Lower leg skin (tissue), 4 donors: ENCODE results near the gene ZNF526. TPM values are rescaled to one million over a fixed set of nuclear protein-coding genes. Genes with fewer than 3 reads are reported as not detected.

Source experiments
- DNase-seq, 2 donors: peaks; one replicate each; pipeline ENCODE4 v3.0.0-alpha.2; 2019; ENCODE audit warnings: low spot score in 2 of 2
- H3K4me3 ChIP-seq: fragments of 200-600 bp; sonication (generic); 2 replicates; pipeline ENCODE4 v1.5.1; 2017; ENCODE audit warnings: mild to moderate bottlenecking, low read depth; ENCODE audit not compliant: poor library complexity, severe bottlenecking
- CTCF ChIP-seq, 3 donors: fragments of 450-650 bp; IDR thresholded peaks; one replicate each; pipeline ENCODE4 v1.5.1; 2016; ENCODE audit warnings: antibody characterized with exemption in 3 of 3, mild to moderate bottlenecking in 3 of 3, moderate library complexity in 2 of 3
- POLR2A ChIP-seq, 2 donors: fragments of 450-650 bp; IDR thresholded peaks; one replicate each; pipeline ENCODE4 v1.6.1; 2016 to 2017; ENCODE audit warnings: antibody characterized with exemption in 2 of 2, mild to moderate bottlenecking in 1 of 2, moderate library complexity in 1 of 2
- WGBS, 2 donors: methylation state at CpG; one replicate each; pipeline ENCODE4 v1.1.5; 2018; 5-methylcytosine and 5-hydroxymethylcytosine counted together
- intact Hi-C: fragments of 100-400 bp; cut with DNase I; formaldehyde crosslinking; loops from one replicate; pipeline ENCODE4 v1.15.0; 2023; ENCODE audit warnings: low total_unique reads
- total RNA-seq, 4 donors: library from RNA; depleted of rRNA; stranded (reverse); fragments of >200 nt; gene quantifications; one replicate each; pipeline ENCODE4 v1.1.0, GENCODE V29; 2016

The ZNF526 gene
- total RNA-seq, 4 donors from 2014 or later: 6.9 to 10.7 (median 8.6) TPM

DNA sequence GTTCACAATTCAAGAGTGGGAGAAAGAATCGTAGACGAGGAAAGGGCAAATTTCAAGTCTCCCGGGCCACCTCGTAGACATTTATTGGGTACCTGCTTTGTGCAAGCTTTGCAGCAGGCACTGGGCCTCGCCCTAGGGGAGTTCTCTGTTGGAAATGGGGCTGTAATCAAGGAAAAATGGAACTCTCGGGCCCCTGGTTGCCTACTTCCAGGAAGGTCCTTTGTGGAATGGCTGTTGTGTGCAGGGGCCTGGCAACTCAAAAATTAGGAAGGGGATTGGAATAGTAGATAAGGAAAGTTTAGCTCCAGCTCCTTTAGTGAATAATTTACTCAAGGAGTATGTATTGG lies 612 bp downstream of the ZNF526 start:
- peak overlapping the region; percentile 52 for H3K4me3 ChIP-seq
- WGBS, 2 donors: 0 to 2% methylated on average over 6 of the region's 6 CpGs
- TF ChIP-seq CTCF (IDR thresholded peaks at IDR 0.05): no peak
- TF ChIP-seq POLR2A (IDR thresholded peaks at IDR 0.05): no peak
- DNase-seq: no peak
- intact Hi-C loops: no loop called here

DNA sequence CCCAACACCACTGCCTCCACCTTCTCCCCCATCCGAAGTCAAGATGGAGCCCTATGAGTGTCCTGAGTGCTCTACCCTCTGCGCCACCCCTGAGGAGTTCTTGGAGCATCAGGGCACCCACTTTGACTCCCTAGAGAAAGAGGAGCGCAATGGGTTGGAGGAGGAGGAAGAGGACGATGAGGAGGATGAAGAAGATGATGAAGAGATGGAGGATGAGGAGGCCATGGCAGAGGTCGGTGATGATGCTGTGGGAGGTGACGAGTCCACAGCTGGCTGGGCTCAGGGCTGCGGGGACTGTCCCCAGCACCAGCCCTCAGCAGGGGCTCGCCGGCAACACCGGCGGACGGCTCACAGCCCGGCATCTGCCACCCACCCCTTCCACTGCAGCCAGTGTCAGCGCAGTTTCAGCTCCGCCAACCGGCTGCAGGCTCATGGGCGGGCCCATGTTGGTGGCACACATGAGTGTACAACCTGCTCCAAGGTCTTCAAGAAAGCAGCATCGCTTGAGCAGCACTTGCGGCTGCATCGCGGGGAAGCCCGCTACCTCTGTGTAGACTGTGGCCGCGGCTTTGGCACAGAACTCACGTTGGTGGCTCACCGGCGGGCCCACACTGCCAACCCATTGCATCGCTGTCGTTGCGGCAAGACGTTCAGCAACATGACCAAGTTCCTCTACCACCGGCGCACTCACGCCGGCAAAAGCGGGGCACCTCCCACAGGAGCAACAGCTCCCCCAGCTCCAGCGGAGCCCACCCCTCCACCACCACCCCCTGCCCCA lies 5.0 kb downstream of the ZNF526 start:
- H3K4me3 ChIP-seq: no peak overlapping the region
- DNase-seq: no peak
- no peak for TF ChIP-seq CTCF (IDR thresholded peaks at IDR 0.05)
- no peak for TF ChIP-seq POLR2A (IDR thresholded peaks at IDR 0.05)
- WGBS, 2 donors: 93 to 94% methylated on average over 35 to 37 of the region's 37 CpGs
- intact Hi-C loops: no loop called here

DNA sequence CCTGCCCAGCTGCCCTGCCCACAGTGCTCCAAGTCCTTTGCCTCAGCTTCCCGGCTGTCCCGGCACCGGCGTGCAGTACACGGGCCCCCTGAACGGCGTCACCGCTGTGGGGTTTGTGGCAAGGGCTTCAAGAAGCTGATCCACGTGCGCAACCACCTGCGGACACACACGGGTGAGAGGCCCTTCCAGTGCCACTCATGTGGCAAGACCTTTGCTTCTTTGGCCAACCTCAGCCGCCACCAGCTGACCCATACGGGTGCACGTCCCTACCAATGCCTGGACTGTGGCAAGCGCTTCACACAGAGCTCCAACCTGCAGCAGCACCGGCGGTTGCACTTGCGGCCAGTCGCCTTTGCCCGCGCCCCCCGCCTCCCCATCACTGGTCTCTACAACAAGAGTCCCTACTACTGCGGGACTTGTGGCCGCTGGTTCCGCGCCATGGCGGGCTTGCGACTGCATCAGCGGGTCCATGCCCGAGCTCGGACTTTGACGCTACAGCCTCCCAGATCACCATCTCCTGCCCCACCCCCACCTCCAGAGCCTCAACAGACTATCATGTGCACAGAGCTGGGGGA lies 5.7 kb downstream of the ZNF526 start:
- intact Hi-C loops: no loop called here
- TF ChIP-seq POLR2A (IDR thresholded peaks at IDR 0.05): no peak
- TF ChIP-seq CTCF (IDR thresholded peaks at IDR 0.05): no peak
- H3K4me3 ChIP-seq: no peak overlapping the region
- DNase-seq: no peak
- WGBS, 2 donors: 94 to 96% methylated on average over 31 to 33 of the region's 33 CpGs

DNA sequence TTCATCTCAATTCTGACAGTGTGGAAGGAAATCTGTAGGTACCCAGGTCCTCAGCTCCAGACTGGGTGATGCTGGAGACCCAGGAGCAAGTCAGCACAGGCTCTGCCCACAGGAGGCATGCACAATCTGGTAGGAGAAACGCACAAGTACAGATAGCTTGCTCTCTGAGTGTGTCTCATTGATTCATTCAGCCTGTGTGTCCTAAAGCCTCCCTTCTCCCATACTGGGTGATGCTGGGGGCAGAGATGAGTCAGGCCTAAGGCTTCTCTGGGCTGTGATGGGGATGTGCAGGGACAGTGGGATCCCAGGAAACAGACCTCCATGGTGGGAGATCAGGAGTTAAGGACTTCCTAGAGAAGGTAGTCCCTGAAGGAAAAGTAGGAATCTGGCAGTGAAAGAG lies 6.8 kb downstream of the ZNF526 start:
- 63 to 71% methylated on average over 1 of the region's 1 CpG for WGBS, 2 donors
- DNase-seq: no peak
- intact Hi-C loops: no loop called here

DNA sequence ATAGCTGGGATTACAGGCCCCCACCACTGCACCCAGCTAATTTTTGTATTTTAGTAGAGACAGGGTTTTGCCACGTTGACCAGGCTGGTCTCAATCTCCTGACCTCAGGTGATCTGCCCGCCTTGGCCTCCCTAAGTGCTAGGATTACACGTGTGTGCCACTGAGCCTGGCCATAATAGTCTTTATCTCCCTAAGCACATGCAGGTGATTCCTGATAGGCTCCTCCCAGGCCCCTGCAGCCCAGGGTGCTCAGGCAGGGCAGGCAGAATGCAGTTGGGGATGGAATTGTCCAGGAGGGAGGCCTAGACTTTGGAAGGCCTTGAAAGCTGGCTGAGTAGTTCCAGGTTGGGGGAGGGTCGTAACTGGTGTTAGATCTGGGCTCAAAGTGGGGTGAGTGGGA lies 8.5 kb downstream of the ZNF526 start:
- DNase-seq: no peak
- TF ChIP-seq POLR2A (IDR thresholded peaks at IDR 0.05) (no peak), CTCF (IDR thresholded peaks at IDR 0.05) (no peak)
- intact Hi-C loops: no loop called here
- H3K4me3 ChIP-seq: no peak overlapping the region
- WGBS, 2 donors: 78 to 81% methylated on average over 4 of the region's 4 CpGs

More for the DNA sequence above, 6.8 kb downstream of the ZNF526 start:
- H3K4me3 ChIP-seq: no peak overlapping the region
- TF ChIP-seq CTCF (IDR thresholded peaks at IDR 0.05) (no peak), POLR2A (IDR thresholded peaks at IDR 0.05) (no peak)
